ENCODE data around the gene COL25A1.
"Not testable (repeated sequence)": the region's sequence is repeated elsewhere in the genome, so short reads cannot be mapped to it uniquely, and the experiment has no call there.

COL25A1 gene

GRCh38 chr4:109010521-109010920, 291.9 kb downstream of the COL25A1 start:
- no peak for DNase-seq (ENCODE audit: low read depth in 2 of 2)

DNA sequence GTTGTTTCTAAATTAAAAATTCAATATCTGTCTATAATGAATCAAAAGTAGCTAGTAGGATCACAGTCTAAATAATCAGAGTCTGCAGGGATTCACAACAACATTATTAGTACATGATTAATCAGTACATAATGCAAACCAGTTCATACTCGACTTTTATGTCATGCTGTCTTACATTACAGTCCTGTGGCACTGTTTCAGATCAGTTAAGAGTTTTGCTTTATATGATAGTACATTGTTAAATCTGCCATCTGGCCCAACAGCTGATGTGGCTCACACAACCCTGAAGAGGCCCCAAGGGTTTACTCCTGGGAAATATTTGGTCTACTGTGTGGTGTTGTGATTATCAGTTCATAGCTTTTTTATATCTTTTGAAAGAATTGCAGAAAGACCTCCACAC, 292.5 kb downstream of the COL25A1 start:
- no peak for DNase-seq (ENCODE audit: low read depth in 2 of 2)

DNA sequence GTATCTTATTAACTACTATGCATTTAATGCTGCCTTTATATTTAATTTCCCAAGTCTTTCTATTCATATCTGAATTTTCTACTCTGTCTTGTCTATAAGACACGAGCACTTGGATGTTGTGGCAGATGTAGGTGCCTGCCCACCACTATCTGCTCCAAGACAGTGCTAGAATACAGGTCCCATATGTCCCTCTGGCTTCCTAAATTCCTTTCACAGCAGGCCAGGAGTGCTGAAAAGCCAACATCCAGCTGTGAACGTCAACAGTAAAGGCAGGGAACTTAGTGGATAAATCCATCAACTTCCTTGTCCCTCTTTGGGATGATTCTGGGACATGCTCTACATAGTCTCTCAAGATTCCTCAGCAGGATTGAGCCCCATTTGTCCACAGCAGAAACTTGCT, 294.5 kb downstream of the COL25A1 start:
- DNase-seq (ENCODE audit: low read depth in 2 of 2) = no peak

DNA sequence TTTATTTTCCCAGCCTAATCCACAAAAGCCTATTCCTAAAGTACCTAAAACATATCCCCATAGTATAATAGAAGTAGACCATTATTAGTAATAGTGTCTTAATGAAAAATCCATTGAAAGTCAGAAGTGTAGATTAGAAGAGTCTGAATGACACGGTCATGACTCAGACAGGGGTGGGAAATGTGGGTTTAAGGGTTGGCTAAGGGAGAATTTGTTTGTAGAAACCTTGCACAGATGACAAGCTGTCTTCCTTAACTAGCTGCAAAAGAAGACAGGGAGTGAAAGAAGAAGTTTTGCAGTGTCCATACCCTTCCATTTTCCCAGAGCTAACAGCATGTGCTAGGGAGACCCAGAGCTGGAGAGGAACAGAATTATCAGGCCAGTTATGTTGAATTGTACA, 296.9 kb downstream of the COL25A1 start:
- DNase-seq (ENCODE audit: low read depth in 2 of 2) = no peak

DNA sequence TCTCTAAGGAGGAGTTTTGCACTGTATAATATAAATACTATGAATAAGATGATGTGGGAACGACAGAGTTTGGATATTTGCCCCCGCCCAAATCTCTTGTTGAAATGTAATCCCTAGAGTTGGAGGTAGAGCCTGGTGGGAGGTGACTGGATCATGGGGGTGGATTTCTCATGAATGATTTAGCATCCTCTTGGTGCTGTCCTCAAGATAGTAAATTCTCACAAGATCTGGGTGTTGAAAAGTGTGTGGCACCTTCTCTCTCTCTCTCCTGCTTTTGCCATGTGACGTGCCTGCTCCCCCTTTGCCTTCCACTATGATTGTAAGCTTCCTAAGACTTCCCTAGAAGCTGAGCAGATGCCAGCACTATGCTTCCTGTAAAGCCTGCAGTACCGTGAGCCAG, 298.0 kb downstream of the COL25A1 start:
- DNase-seq (ENCODE audit: low read depth in 2 of 2) = no peak

DNA sequence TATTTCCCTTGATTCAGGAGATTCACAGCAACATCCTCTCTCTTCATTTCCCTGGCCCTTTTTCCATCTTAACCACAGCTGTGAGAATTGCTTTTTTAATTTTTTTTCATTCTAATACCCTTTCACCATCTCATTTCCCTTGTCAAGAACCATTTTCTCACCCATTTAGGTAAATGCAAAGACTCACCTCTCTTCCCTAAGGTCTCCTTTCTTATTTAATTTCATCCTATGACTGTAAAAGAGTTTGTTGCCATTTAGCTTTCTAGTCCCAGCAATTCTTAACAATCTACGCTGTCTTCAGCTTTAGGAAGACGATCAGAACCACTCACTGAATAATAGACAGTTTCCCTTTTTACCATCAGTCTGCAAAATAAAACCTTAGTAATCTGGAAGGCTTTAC, 298.5 kb downstream of the COL25A1 start:
- DNase-seq (ENCODE audit: low read depth in 2 of 2) = no peak

DNA sequence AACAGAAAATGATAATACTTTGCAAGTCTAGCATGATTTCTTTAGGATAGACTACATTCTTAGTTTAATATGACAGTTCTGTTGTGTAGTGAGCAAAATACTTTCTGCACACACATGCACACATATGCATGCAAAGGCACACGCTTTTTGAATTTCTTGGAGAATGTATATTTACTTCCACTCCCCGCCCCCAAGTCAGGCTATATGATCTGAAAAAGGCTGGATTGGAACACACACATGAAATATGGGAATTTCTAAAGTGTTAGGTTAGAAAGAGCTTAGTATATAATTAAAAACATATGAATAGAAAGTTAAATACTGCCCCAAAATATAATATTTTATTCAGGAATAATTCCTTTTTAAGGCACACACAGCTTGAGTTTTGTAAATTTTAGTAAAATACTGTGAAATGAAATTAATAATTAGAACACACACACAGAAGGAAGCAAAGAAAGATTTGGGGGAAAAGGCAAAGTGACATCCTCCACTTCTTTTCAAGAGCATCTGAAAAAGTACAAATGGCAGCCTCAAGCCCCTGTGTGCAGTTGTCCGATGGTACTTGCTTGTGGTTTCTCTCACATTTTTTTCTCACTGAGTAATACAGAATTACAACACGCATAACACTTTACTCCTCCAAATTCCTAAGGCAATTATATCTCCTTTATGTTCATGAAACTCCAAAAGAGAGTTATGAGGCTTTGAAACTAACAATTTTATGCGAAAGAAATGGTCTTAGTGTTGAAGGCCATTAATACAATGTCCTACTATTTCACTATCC, 310.7 kb downstream of the COL25A1 start:
- no peak for DNase-seq (ENCODE audit: low read depth in 2 of 2)

DNA sequence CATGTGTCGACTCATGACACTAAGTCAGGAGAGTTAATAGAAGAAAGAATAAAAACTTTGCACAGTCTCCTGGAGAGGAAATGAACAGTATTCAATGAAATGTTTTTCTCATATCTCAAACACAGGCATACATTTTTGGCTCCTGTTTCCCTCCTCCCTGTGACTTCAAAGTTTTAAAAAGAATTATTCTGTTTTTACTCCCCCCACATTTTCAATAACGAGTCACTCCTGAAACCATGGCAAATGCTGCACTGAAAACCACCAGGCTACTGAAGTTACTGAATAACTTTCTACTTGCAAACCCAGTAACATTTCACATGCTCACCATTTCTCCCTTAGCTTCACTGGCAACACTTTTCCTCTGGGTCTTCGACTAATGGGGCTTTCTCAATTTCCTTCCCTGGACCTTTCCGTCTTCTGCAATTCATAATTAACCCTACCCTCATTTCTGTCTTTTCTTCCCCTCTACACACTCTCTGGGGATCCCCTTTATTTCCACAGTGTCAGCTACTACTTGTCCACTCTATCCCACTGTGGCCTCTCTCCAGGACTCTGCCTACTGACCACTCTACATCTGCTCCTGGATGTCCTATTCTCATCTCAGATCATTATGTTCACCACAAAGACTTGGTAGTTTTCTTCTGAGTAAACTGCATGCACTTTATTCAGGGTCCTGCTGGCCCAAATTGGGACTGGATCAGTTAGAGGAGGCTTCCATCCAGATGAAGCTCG, 313.8 kb downstream of the COL25A1 start:
- no peak for DNase-seq (ENCODE audit: low read depth in 2 of 2)

DNA sequence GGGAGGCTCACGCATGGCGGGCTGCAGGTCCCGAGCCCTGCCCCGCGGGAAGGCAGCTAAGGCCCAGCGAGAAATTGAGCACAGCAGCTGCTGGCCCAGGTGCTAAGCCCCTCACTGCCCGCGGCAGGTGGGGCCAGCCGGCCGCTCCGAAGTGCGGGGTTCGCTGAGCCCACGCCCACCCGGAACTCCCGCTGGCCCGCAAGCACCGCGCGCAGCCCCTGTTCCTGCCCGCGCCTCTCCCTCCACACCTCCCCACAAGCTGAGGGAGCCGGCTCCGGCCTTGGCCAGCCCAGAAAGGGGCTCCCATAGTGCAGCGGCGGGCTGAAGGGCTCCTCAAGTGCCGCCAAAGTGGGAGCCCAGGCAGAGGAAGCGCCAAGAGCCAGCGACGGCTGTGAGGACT, 318.0 kb downstream of the COL25A1 start:
- not testable (repeated sequence) for DNase-seq (ENCODE audit: low read depth in 2 of 2)

DNA sequence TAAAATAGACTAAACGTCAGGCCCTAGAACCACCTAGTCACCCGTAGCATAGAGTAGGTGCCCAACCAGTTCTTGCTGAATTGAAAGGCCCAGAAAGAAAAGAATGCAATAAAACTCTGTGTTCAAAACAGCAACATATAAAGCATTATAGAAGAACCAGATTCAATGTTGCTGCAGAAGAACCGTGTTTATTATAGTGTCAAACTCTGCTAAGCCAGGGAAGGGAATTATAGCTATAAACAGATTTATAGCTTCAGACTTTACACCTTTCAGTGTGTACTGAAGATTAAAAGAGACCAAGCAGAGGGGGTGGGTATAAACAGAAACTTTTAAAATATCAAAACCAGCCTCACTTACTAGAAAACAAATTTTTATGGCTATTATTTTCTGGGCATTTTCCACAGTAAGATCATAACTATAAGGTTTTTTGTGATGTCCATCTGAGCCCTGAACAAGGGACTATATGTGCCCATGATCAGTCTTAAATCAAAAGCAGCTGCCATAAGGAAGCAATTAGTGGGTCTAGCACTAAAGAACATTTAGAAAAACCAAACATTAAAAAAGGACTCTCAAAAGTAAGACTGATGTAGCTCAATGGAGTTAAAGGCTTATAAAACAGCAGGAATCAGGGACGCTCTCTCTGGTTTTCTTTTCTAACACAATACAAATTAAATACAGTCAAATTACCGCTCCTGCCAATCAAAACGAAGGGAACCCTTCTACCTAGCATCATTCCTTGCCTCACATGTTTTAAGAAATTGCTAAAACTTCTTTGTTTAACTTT, 319.9 kb downstream of the COL25A1 start:
- DNase-seq (ENCODE audit: low read depth in 2 of 2) = no peak

DNA sequence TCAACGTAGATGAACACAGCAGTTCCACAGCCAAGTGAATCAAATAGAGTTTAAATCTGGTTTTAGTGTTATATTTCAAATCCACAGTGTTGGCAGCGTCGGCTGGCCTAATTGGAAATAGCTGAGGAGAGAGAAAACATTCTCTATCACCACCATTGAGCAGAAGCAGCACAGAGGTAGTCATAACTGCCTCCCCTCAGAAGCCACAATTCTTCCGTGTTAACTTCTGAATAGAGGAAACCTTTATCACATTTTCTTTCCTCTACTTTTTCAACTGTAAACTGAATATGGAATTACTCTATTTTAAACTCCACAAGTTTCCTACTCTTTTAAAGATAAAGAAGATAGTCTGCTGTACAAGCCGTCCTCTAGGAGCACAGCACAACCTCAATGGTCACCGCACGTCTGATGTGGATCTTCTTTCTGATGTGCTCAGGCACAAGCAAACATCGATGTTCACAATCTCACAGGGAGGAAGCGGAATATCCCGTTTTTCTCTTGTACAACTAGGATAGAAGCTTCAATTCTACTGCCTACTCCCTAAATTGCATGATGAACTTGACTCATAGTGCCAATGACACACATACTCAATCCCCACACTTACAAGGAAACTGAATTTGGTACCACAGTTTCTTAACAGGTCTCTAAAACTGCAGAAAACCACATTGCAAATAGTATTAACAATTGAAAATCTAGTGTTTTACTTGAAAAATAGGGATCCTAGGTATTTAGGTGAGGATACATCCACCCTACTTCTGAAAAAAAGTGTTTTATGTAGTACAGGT, 321.8 kb downstream of the COL25A1 start:
- DNase-seq (ENCODE audit: low read depth in 2 of 2) = no peak

- no peak for DNase-seq (ENCODE audit: low read depth in 2 of 2)
These were observed 322.7 kb downstream of the COL25A1 start for GRCh38 chr4:108979759-108980158.

DNA sequence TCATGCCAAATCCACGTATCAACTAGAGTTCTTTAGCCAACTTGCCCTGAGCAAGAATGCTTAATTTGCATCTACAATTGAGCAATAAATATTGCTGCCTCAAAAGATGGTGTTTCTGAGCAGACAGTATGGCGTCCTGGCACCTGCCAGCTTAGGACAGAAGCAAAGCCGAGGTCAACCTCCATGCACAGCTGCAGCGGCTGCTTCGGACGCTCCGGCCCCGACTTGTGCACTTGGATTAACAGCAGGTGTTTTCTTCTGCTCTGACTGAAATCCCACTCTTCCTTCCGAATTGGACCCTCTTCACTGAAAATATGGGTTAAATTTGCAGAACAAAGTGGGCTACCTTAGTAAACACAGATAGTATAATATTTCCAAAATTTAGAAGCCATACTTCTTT, 324.4 kb downstream of the COL25A1 start:
- no peak for DNase-seq (ENCODE audit: low read depth in 2 of 2)

DNA sequence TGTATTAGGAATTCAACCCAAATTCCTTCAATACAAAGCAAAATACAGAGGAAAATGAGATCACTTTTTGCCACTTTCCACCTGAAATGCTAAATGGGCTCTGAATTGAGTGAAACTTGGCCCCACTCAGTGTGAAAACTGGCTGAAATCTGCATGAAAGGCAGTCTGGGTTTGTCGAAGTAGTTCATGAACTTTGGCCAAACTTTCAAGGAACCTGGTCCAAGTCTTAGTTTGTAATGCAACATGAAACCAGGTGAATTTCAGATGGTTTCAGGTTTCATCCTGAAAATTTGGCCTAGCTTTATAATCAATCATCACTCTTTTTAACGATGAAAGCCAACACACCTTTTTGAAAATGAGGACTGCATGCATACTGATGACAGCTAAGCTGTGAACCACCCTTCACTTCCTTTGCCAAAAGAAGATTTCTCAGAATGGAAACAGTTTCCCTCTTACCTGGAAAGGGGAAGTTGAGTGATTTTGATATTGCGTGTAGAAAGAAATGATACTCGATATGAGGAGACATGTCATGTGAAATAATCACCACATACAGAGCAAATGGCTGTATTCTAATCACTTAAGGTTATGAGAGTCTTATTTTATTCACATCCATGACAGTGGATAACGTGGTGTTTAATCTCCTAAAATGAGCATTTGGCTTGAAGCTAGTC, 329.7 kb downstream of the COL25A1 start:
- DNase-seq (ENCODE audit: low read depth in 2 of 2) = no peak

DNA sequence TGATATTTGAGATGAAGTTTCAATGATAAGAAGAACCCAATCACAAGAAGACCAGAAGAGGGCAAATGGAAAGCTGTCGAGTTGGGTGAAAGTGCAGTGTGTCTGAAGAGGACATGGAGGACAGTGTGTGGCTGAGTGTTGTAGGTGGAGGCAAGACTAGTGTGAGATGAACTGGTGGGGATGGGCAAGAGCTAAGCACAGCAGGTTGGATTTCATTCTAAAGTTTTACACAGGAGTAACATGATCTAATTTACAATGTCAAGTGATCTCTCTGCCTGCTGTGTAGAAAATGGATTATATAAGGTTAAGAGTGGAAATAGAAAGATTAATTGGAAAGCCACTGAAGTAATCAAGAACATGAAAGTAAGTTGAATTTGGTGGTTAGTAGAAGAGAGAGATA, 331.0 kb downstream of the COL25A1 start:
- no peak for DNase-seq (ENCODE audit: low read depth in 2 of 2)

- no peak for DNase-seq (ENCODE audit: low read depth in 2 of 2)
These were observed 336.9 kb downstream of the COL25A1 start for GRCh38 chr4:108965472-108966076.

- DNase-seq (ENCODE audit: low read depth in 2 of 2) = no peak
These were observed 337.4 kb downstream of the COL25A1 start for GRCh38 chr4:108965016-108965415.

- DNase-seq (ENCODE audit: low read depth in 2 of 2) = no peak
These were observed 338.5 kb downstream of the COL25A1 start for GRCh38 chr4:108963910-108964309.

GRCh38 chr4:108959491-108959890, 343.0 kb downstream of the COL25A1 start:
- no peak for DNase-seq (ENCODE audit: low read depth in 2 of 2)

DNA sequence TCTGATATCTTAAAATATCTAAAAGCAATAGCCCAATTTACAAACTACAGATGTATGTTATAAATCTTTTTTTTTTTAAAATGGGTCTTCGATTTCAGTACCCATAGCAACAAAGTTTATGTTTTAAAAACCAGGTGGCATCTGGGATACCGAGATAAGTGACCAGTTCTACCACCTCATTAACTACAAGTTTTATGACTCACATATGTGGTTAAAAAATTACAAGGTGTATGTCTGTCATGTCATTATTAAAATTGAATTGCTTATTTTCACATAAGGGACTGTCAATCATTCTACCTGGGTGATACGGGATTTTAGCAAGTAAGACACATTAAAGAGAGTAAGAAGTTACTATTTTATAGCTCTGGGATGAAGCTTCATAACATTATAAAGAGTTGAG, 347.6 kb downstream of the COL25A1 start:
- no peak for DNase-seq (ENCODE audit: low read depth in 2 of 2)

GRCh38 chr4:108953941-108954340, 348.5 kb downstream of the COL25A1 start:
- no peak for DNase-seq (ENCODE audit: low read depth in 2 of 2)
